Natural killer cell (primary cell): ENCODE data around the gene WNK4. TPM values are rescaled to one million over a fixed set of nuclear protein-coding genes. Genes with fewer than 3 reads are reported as not detected.
A peak's percentile ranks its signal among the peaks of the same experiment; 100 is the strongest.

ENCODE experiments used
- ATAC-seq, 3 donors: fragments of 150-1000 bp in 2 of 3; fragments of 200-7000 bp in 1 of 3; cut with Tn5 transposase; 1 replicate in 1 of 3; 2 replicates in 2 of 3; pipeline ENCODE4 v1.10.0; 2021; ENCODE audit warnings: mild to moderate bottlenecking in 2 of 3, moderate library complexity in 2 of 3
- DNase-seq, 2 donors: peaks; one replicate each; pipeline versions ENCODE4 v3.0.0 to v3.0.0-alpha.2; 2013 to 2021; ENCODE audit warnings: mixed read lengths in 1 of 2
- H3K27ac ChIP-seq: one replicate; pipeline ENCODE4 v1.5.1; 2013; ENCODE audit warnings: mild to moderate bottlenecking, low read length
- H3K27me3 ChIP-seq: one replicate; pipeline ENCODE4 v1.6.1; 2013; ENCODE audit warnings: low read length; ENCODE audit not compliant: control insufficient read depth, insufficient read depth
- H3K36me3 ChIP-seq: one replicate; pipeline ENCODE4 v1.6.1; 2013; ENCODE audit warnings: low read length; ENCODE audit not compliant: control insufficient read depth, insufficient read depth
- H3K4me1 ChIP-seq: one replicate; pipeline ENCODE4 v1.6.1; 2013; ENCODE audit warnings: low read length; ENCODE audit not compliant: control insufficient read depth, insufficient read depth
- H3K4me3 ChIP-seq: one replicate; pipeline ENCODE4 v1.5.1; 2013; ENCODE audit warnings: low read length
- H3K9me3 ChIP-seq: one replicate; pipeline ENCODE4 v1.6.1; 2013; ENCODE audit warnings: low read length; ENCODE audit not compliant: control insufficient read depth, insufficient read depth
- H3K27ac Mint-ChIP-seq, 2 donors: one replicate each; pipeline ENCODE4 v1.8.0; 2022; ENCODE audit warnings: mild to moderate bottlenecking in 2 of 2, mixed read lengths in 2 of 2, moderate library complexity in 1 of 2
- H3K27me3 Mint-ChIP-seq, 2 donors: one replicate each; pipeline ENCODE4 v1.8.0; 2022; ENCODE audit warnings: low read depth in 2 of 2, mixed read lengths in 2 of 2
- H3K36me3 Mint-ChIP-seq: one replicate; pipeline ENCODE4 v1.8.0; 2022; ENCODE audit warnings: mixed read lengths
- H3K4me1 Mint-ChIP-seq, 2 donors: one replicate each; pipeline ENCODE4 v1.8.0; 2022; ENCODE audit warnings: mixed read lengths in 2 of 2
- H3K4me3 Mint-ChIP-seq: one replicate; pipeline ENCODE4 v1.8.0; 2022; ENCODE audit warnings: mild to moderate bottlenecking, moderate library complexity, mixed read lengths
- H3K9me3 Mint-ChIP-seq, 2 donors: one replicate each; pipeline ENCODE4 v1.8.0; 2022; ENCODE audit warnings: mixed read lengths in 2 of 2
- CTCF ChIP-seq: fragments of 200-600 bp; IDR thresholded peaks from one replicate; pipeline ENCODE4 v1.8.0; 2022; ENCODE audit warnings: antibody characterized with exemption
- WGBS: methylation state at CpG from one replicate; pipeline ENCODE4 v1.1.7; 2013; ENCODE audit warnings: missing lambda C conversion rate; ENCODE audit not compliant: insufficient coverage; 5-methylcytosine and 5-hydroxymethylcytosine counted together
- intact Hi-C: fragments of 100-400 bp; cut with micrococcal nuclease; formaldehyde crosslinking; loops from one replicate; pipeline ENCODE4 v1.14.2; 2022
- total RNA-seq, 4 donors: library from RNA; stranded (reverse); fragments of 120-200 nt in 1 of 4; gene quantifications; one replicate each; pipeline versions ENCODE4 v1.2.3 to v1.2.4, GENCODE V29; 2013 to 2022

The WNK4 gene
- total RNA-seq, 3 donors from 2014 or later (not counting 1 experiment from before 2014, with no cell fraction given) = 0.09 to 0.13 TPM; not detected in 1

- H3K36me3 Mint-ChIP-seq = no peaks in the 10 kb centered on the region
- DNase-seq (no peak), ATAC-seq (no peak)
- H3K27me3 Mint-ChIP-seq = peaks cover 0 to 6% of the 10 kb centered on the region in 2 donors
- no peaks in the 10 kb centered on the region for H3K9me3 Mint-ChIP-seq
- Histone ChIP-seq H3K4me3 (no peak overlapping the region), H3K27me3 (no peaks in the 10 kb centered on the region), H3K9me3 (no peaks in the 10 kb centered on the region), H3K36me3 (peaks cover 31% of the 10 kb centered on the region), H3K4me1 (peaks cover 17% of the 10 kb centered on the region), H3K27ac (no peak overlapping the region)
- peaks cover 26 to 34% of the 10 kb centered on the region in 2 donors for H3K4me1 Mint-ChIP-seq
- TF ChIP-seq CTCF = no peak
- no peak overlapping the region for H3K4me3 Mint-ChIP-seq
- WGBS = 87% methylated on average over 2 of the region's 3 CpGs
- intact Hi-C loops = no loop called here
- H3K27ac Mint-ChIP-seq = no peak overlapping the region
Observed at GRCh38 chr17:42775534-42776098, 4.8 kb upstream of the WNK4 start.

GRCh38 chr17:42778570-42778969 is 1.8 kb upstream of the WNK4 start:
- Mint-ChIP-seq H3K27ac (no peak overlapping the region), H3K9me3 (no peaks in the 10 kb centered on the region), H3K36me3 (no peaks in the 10 kb centered on the region), H3K4me1 (peaks cover 9 to 25% of the 10 kb centered on the region in 2 donors), H3K4me3 (no peak overlapping the region), H3K27me3 (peaks cover 10 to 28% of the 10 kb centered on the region in 2 donors)
- WGBS = 97% methylated on average over 5 of the region's 5 CpGs
- peaks cover 15% of the 10 kb centered on the region for H3K27me3 ChIP-seq
- H3K4me1 ChIP-seq = peaks cover 14% of the 10 kb centered on the region
- no peak for TF ChIP-seq CTCF
- intact Hi-C loops = no loop called here
- peaks cover 31% of the 10 kb centered on the region for H3K36me3 ChIP-seq
- ATAC-seq (no peak), DNase-seq (no peak)
- no peak overlapping the region for H3K27ac ChIP-seq
- H3K4me3 ChIP-seq = no peak overlapping the region
- no peaks in the 10 kb centered on the region for H3K9me3 ChIP-seq

- WGBS = 100% methylated on average over 1 of the region's 3 CpGs
- no peaks in the 10 kb centered on the region for H3K9me3 Mint-ChIP-seq
- no peak for TF ChIP-seq CTCF
Observed at GRCh38 chr17:42779304-42779935, 990 bp upstream of the WNK4 start.

More at GRCh38 chr17:42779304-42779935, 990 bp upstream of the WNK4 start:
- DNase-seq (no peak), ATAC-seq (no peak)
- peaks cover 31% of the 10 kb centered on the region for H3K36me3 ChIP-seq
- no peak overlapping the region for H3K27ac Mint-ChIP-seq
- H3K4me3 Mint-ChIP-seq = peak overlapping the region; percentile 21
- H3K4me1 Mint-ChIP-seq = peaks cover under 1 to 19% of the 10 kb centered on the region in 2 donors
- peaks cover 19 to 33% of the 10 kb centered on the region in 2 donors for H3K27me3 Mint-ChIP-seq
- no peaks in the 10 kb centered on the region for H3K36me3 Mint-ChIP-seq
- H3K27me3 ChIP-seq = peaks cover 24% of the 10 kb centered on the region
- peaks cover 8% of the 10 kb centered on the region for H3K4me1 ChIP-seq
- H3K9me3 ChIP-seq = no peaks in the 10 kb centered on the region
- intact Hi-C loops = no loop called here
- no peak overlapping the region for H3K4me3 ChIP-seq
- H3K27ac ChIP-seq = no peak overlapping the region
